GM21717 (cell line): ENCODE measurements around the gene CIROP.
A peak's percentile ranks its signal among the peaks of the same experiment; 100 is the strongest.
"Not testable (repeated sequence)": the region's sequence is repeated elsewhere in the genome, so short reads cannot be mapped to it uniquely, and the experiment has no call there.

Experiments
- ATAC-seq: cut with Tn5 transposase; IDR thresholded peaks from one replicate; pipeline ENCODE4 v1.9.1; 2021; ENCODE audit warnings: mild to moderate bottlenecking, moderate library complexity; ENCODE audit not compliant: unreplicated experiment

CIROP gene

GRCh38 chr14:23114669-23115038 is 9.9 kb upstream of the CIROP start:
- no peak for ATAC-seq

GRCh38 chr14:23114120-23114458 is 9.3 kb upstream of the CIROP start:
- ATAC-seq, result no peak

GRCh38 chr14:23113431-23114119 is 8.8 kb upstream of the CIROP start:
- ATAC-seq, result no peak

- ATAC-seq, result no peak
These were observed 7.8 kb upstream of the CIROP start for GRCh38 chr14:23112359-23113178.

GRCh38 chr14:23110579-23111365 is 6.0 kb upstream of the CIROP start:
- no peak for ATAC-seq

GRCh38 chr14:23109769-23110168 is 5.0 kb upstream of the CIROP start:
- ATAC-seq, result no peak

- ATAC-seq, result not testable (repeated sequence)
These were observed 3.4 kb upstream of the CIROP start for GRCh38 chr14:23108169-23108568.

GRCh38 chr14:23107620-23108019 is 2.8 kb upstream of the CIROP start:
- not testable (repeated sequence) for ATAC-seq

GRCh38 chr14:23106747-23107045 is 1.9 kb upstream of the CIROP start:
- no peak for ATAC-seq

- no peak for ATAC-seq
These were observed 597 bp upstream of the CIROP start for GRCh38 chr14:23105348-23105824.

- no peak for ATAC-seq
These were observed 659 bp downstream of the CIROP start for GRCh38 chr14:23104070-23104590.

- no peak for ATAC-seq
These were observed 1.2 kb downstream of the CIROP start for GRCh38 chr14:23103581-23103980.

- no peak for ATAC-seq
These were observed 2.0 kb downstream of the CIROP start for GRCh38 chr14:23102801-23103200.

- no peak for ATAC-seq
These were observed 2.7 kb downstream of the CIROP start for GRCh38 chr14:23101986-23102625.

GRCh38 chr14:23101213-23101970 is 3.4 kb downstream of the CIROP start:
- no peak for ATAC-seq

GRCh38 chr14:23099212-23099861 is 5.5 kb downstream of the CIROP start:
- no peak for ATAC-seq

GRCh38 chr14:23097786-23098185 is 7.0 kb downstream of the CIROP start:
- ATAC-seq, result no peak

- ATAC-seq, result peak; percentile 86
These were observed 9.3 kb downstream of the CIROP start, which contains the start of gene C14orf119 for GRCh38 chr14:23095196-23096108. TSS of gene C14orf119 (plus strand) at chr14:23095505. CDS start at chr14:23097659, 2,154 bp downstream.
